ENCODE data around the gene CCDC68. TPM values are rescaled to one million over a fixed set of nuclear protein-coding genes. Genes with fewer than 3 reads are reported as not detected.

Gene CCDC68
- total and polyA plus RNA-seq, 2 of the 8 experiments (the other 6 are each of a cell fraction or from before 2014, with no cell fraction given) = 0.06 to 0.80 TPM

- Histone ChIP-seq H3K27ac (ENCODE audit: low read depth, low read length) (no peak overlapping the region), H2BK12ac (ENCODE audit: low read depth, low read length) (no peak overlapping the region), H2AFZ (ENCODE audit: low read length) (no peak overlapping the region), H2BK120ac (replicated peaks; ENCODE audit: low read depth, low read length) (no peak overlapping the region), H3K56ac (replicated peaks; ENCODE audit: insufficient read length, low read depth, low read length) (no peak overlapping the region), H2AK5ac (ENCODE audit: low read depth, low read length) (no peak overlapping the region), H3K4me2 (ENCODE audit: insufficient read depth in 1 of 2, low read depth in 2 of 2, low read length in 2 of 2) (no peak overlapping the region), H2BK15ac (ENCODE audit: low read length) (no peak overlapping the region), H3K4me3 (ENCODE audit: extremely low read depth in 1 of 4, insufficient read depth in 2 of 4, low read depth in 3 of 4, low read length in 4 of 4) (no peak overlapping the region), H3K4me1 (replicated peaks in 1 of 4; ENCODE audit: control insufficient read depth in 3 of 4, insufficient read depth in 4 of 4, low read length in 3 of 4) (no peaks in the 10 kb centered on the region; a peak in 1 of 7 replicates), H3K23ac (ENCODE audit: insufficient read length) (no peak overlapping the region), H3K79me1 (ENCODE audit: low read depth, low read length) (no peaks in the 10 kb centered on the region), H3K23me2 (ENCODE audit: low read depth, low read length) (no peaks in the 10 kb centered on the region), H3K9ac (replicated peaks in 1 of 4; ENCODE audit: extremely low read depth in 1 of 4, low read depth in 3 of 4, low read length in 3 of 4) (no peak overlapping the region), H2BK5ac (ENCODE audit: low read depth, low read length) (no peak overlapping the region), H3K9me3 (ENCODE audit: insufficient read depth in 2 of 2, low read depth in 1 of 2, low read length in 1 of 2) (0 out of 4 replicates have a peak, but pooled peaks cover 0 to 2% of the 10 kb centered on the region in 2 experiments), H4K5ac (ENCODE audit: insufficient read length, low read depth, low read length) (no peak overlapping the region), H3K27me3 (replicated peaks in 1 of 4; ENCODE audit: control insufficient read depth in 3 of 4, extremely low read depth in 1 of 4, insufficient read depth in 3 of 4, low read length in 3 of 4) (no peaks in the 10 kb centered on the region), H3K36me3 (ENCODE audit: control insufficient read depth in 2 of 4, insufficient read depth in 4 of 4, low read length in 3 of 4) (no peaks in the 10 kb centered on the region), H3K4ac (replicated peaks; ENCODE audit: insufficient read length, low read depth, low read length) (no peak overlapping the region), H4K8ac (ENCODE audit: extremely low read depth, insufficient read depth, low read length) (no peak overlapping the region), H4K20me1 (replicated peaks in 1 of 2; ENCODE audit: control insufficient read depth in 1 of 2, insufficient read depth in 2 of 2, low read length in 2 of 2) (no peaks in the 10 kb centered on the region), H3K14ac (ENCODE audit: insufficient read length) (no peak overlapping the region), H3K18ac (ENCODE audit: extremely low read depth, low read length) (no peak overlapping the region), H3K79me2 (ENCODE audit: control insufficient read depth in 1 of 2, insufficient read depth in 2 of 2, low read length in 2 of 2) (no peaks in the 10 kb centered on the region), H2BK20ac (ENCODE audit: low read length) (no peak overlapping the region), H4K91ac (replicated peaks; ENCODE audit: insufficient read length, low read length) (no peak overlapping the region)
- DNase-seq (ENCODE audit: low read depth in 1 of 2, low spot score in 2 of 2) = no peak
- CTCF ChIA-PET (ENCODE audit: partially characterized antibody) = interaction anchor here (1.2 kb wide), 1 partner anchor 9 kb away, joined by 5 read pairs; no protein-coding TSS in a partner anchor
- WGBS, 2 experiments (ENCODE audit: extremely low coverage in 1 of 2, insufficient coverage in 1 of 2, insufficient read length in 1 of 2, insufficient replicate concordance in 2 of 2, low coverage in 1 of 2, low lambda C conversion rate in 2 of 2, missing lambda C conversion rate in 1 of 2) = 95% methylated on average over 3 of the region's 3 CpGs; no CpG with 5 or more reads in 1 of the 2 experiments
- no peak for FAIRE-seq
- POLR2A ChIA-PET (ENCODE audit: partially characterized antibody) = no interaction called here
- TF ChIP-seq SAP30 (IDR thresholded peaks at IDR 0.05; ENCODE audit: insufficient read depth, insufficient replicate concordance, low read length) = no peak
- TF ChIP-seq PHF8 (conservative IDR thresholded peaks at IDR 0.05; ENCODE audit: low read depth, low read length) = no peak
- no peak for TF ChIP-seq ZNF274 (IDR thresholded peaks at IDR 0.05; ENCODE audit: borderline replicate concordance, extremely low read depth, low read length)
- no peak for TF ChIP-seq TAF1 (IDR thresholded peaks at IDR 0.05; ENCODE audit: low read depth, low read length)
- TF ChIP-seq RFX5 (IDR thresholded peaks at IDR 0.05; ENCODE audit: borderline replicate concordance, low read depth, low read length) = no peak
- TF ChIP-seq CHD1 (IDR thresholded peaks at IDR 0.05; ENCODE audit: low read depth, low read length) = no peak
- TF ChIP-seq TAF7 (optimal IDR thresholded peaks at IDR 0.05; ENCODE audit: borderline replicate concordance, low read depth, low read length) = no peak
- TF ChIP-seq TBP (IDR thresholded peaks at IDR 0.05; ENCODE audit: low read depth, low read length) = no peak
- TF ChIP-seq HDAC6 (IDR thresholded peaks at IDR 0.05; ENCODE audit: low read depth, low read length) = no peak
- TF ChIP-seq YY1 (IDR thresholded peaks at IDR 0.05; ENCODE audit: low read depth, low read length) = no peak
- no peak for TF ChIP-seq JUND (IDR thresholded peaks at IDR 0.05; ENCODE audit: low read length)
- no peak for TF ChIP-seq EP300 (IDR thresholded peaks at IDR 0.05; ENCODE audit: borderline replicate concordance in 1 of 2, low read depth in 2 of 2, low read length in 2 of 2)
- TF ChIP-seq NRF1 (IDR thresholded peaks at IDR 0.05; ENCODE audit: low read depth, low read length) = no peak
- no peak for TF ChIP-seq CBX8 (IDR thresholded peaks at IDR 0.05; ENCODE audit: borderline replicate concordance, low read depth, low read length)
Measured at GRCh38 chr18:54857499-54857898, 101.8 kb downstream of the CCDC68 start.

All from H1 (cell line).